Ovary (tissue), 9 donors: ENCODE measurements around the gene TTC29. TPM values are rescaled to one million over a fixed set of nuclear protein-coding genes. Genes with fewer than 3 reads are reported as not detected.
"Not testable (repeated sequence)": the region's sequence is repeated elsewhere in the genome, so short reads cannot be mapped to it uniquely, and the experiment has no call there.

Experiments used
- DNase-seq, 5 donors: peaks; one replicate each; pipeline ENCODE4 v3.0.0-alpha.2; 2019 to 2020
- H3K27ac ChIP-seq, 2 donors: fragments of 200-600 bp; one replicate each; pipeline versions ENCODE4 v1.5.1 to v1.8.0; 2019 to 2022
- H3K27me3 ChIP-seq: fragments of 200-600 bp; one replicate; pipeline ENCODE4 v1.8.0; 2022
- H3K36me3 ChIP-seq: fragments of 200-600 bp; sonication (generic); one replicate; pipeline ENCODE4 v1.5.1; 2019
- H3K4me1 ChIP-seq: one replicate; pipeline ENCODE4 v1.8.1; 2013; ENCODE audit warnings: mild to moderate bottlenecking, moderate library complexity; ENCODE audit not compliant: insufficient read depth
- H3K4me3 ChIP-seq: fragments of 200-600 bp; sonication (generic); one replicate; pipeline ENCODE4 v1.5.1; 2017
- H3K9me3 ChIP-seq, 2 donors: fragments of 200-600 bp in 1 of 2; sonication (generic) in 1 of 2; one replicate each; pipeline versions ENCODE4 v1.5.1 to v1.8.1; 2013 to 2019; ENCODE audit warnings: mild to moderate bottlenecking in 1 of 2, moderate library complexity in 1 of 2
- EP300 ChIP-seq: sonication (generic); formaldehyde crosslinking; IDR thresholded peaks from one replicate; pipeline ENCODE4 v1.6.1; 2017; ENCODE audit warnings: antibody characterized with exemption
- POLR2A ChIP-seq: fragments of 450-650 bp; IDR thresholded peaks from one replicate; pipeline ENCODE4 v1.6.1; 2017; ENCODE audit warnings: antibody characterized with exemption, mild to moderate bottlenecking, moderate library complexity
- WGBS, 3 donors: extraction: QIAGEN DNeasy Blood & Tissue Kit in 1 of 3; methylation state at CpG; one replicate each; pipeline versions ENCODE4 v1.1.5 to v1.1.7; 2013 to 2017; 5-methylcytosine and 5-hydroxymethylcytosine counted together
- intact Hi-C, 4 donors: fragments of 100-400 bp; cut with DNase I; formaldehyde crosslinking; loops; one replicate each; pipeline versions ENCODE4 v1.11.0 to v1.15.1; 2022 to 2023
- polyA plus RNA-seq, 2 donors: library from polyadenylated mRNA; stranded (reverse); fragments of 200-250 nt in 1 of 2; fragments of 350-450 nt in 1 of 2; fragmentation: Illumina TruSeq in 1 of 2; extraction: RNeasy Lipid Tissue Mini Kit (QIAGEN cat#74804) in 1 of 2; gene quantifications; one replicate each; pipeline ENCODE4 v1.2.3, GENCODE V29; 2013 to 2014
- total RNA-seq, 7 donors: library from RNA; depleted of rRNA in 2 of 7; stranded (reverse); fragments of >200 nt in 2 of 7; fragmentation: NEBNext Ultra II Directional in 3 of 7; extraction: Animal tissue kit (Norgen Biotek cat#: 25700) in 3 of 7; gene quantifications; one replicate each; pipeline versions ENCODE4 v1.1.0 to v1.2.4, GENCODE V29; 2016 to 2023
- TF ChIP-seq, protein P1 (sequence below), 3 donors: fragments of 450-650 bp in 2 of 3; fragments of 200-600 bp in 1 of 3; IDR thresholded peaks; one replicate each; pipeline versions ENCODE4 v1.5.1 to v1.8.0; 2016 to 2022; ENCODE audit warnings: antibody characterized with exemption in 3 of 3, mild to moderate bottlenecking in 1 of 3
- donor health status: DM: no; HTN: no; CAD: no; lungs with moderate emphysema.
- donor health status: DM: no; HTN: no; CAD: no.
- donor health status: Bipolar disorder and iron deficiency.
- donor health status: DM: yes; HTN: yes; CAD: no.
- donor health status: DM: no; HTN: no; CAD: no.
- donor health status: DM: yes; HTN: yes; CAD: no.

Gene TTC29
- total and polyA plus RNA-seq, 9 donors = 0.07 to 7.8 (median 0.67) TPM; not detected in 3

DNA sequence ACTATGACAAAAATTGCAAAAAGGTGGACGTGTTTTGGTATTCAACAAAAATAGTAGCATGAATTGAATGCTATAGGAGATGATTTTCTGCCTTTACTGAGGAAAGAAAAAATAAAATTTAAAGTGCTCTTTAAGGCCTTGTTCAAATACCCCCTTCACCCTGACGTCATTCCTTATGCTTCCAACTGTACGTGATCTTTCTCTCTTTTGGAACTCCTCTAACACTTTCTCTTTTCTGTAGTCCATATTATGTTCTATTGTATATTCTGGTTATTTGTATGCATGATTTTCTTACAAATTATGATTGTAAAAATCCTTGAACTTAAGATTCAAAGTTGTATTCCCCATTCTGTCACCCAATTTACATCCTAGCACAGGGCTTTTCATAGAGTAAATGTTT, 206.5 kb downstream of the TTC29 start:
- intact Hi-C loops = no loop called here
- no peak overlapping the region for H3K4me3 ChIP-seq
- TF ChIP-seq, protein P1, sequence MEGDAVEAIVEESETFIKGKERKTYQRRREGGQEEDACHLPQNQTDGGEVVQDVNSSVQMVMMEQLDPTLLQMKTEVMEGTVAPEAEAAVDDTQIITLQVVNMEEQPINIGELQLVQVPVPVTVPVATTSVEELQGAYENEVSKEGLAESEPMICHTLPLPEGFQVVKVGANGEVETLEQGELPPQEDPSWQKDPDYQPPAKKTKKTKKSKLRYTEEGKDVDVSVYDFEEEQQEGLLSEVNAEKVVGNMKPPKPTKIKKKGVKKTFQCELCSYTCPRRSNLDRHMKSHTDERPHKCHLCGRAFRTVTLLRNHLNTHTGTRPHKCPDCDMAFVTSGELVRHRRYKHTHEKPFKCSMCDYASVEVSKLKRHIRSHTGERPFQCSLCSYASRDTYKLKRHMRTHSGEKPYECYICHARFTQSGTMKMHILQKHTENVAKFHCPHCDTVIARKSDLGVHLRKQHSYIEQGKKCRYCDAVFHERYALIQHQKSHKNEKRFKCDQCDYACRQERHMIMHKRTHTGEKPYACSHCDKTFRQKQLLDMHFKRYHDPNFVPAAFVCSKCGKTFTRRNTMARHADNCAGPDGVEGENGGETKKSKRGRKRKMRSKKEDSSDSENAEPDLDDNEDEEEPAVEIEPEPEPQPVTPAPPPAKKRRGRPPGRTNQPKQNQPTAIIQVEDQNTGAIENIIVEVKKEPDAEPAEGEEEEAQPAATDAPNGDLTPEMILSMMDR (IDR thresholded peaks at IDR 0.05) = no peak
- no peak for TF ChIP-seq EP300
- no peak for TF ChIP-seq POLR2A
- 62 to 75% (median 64%) methylated on average over 3 of the region's 3 CpGs for WGBS, 3 donors
- no peaks in the 10 kb centered on the region for H3K27me3 ChIP-seq
- H3K9me3 ChIP-seq = no peaks in the 10 kb centered on the region
- DNase-seq = no peak
- H3K4me1 ChIP-seq = no peaks in the 10 kb centered on the region
- H3K36me3 ChIP-seq = no peaks in the 10 kb centered on the region
- H3K27ac ChIP-seq = no peak overlapping the region

DNA sequence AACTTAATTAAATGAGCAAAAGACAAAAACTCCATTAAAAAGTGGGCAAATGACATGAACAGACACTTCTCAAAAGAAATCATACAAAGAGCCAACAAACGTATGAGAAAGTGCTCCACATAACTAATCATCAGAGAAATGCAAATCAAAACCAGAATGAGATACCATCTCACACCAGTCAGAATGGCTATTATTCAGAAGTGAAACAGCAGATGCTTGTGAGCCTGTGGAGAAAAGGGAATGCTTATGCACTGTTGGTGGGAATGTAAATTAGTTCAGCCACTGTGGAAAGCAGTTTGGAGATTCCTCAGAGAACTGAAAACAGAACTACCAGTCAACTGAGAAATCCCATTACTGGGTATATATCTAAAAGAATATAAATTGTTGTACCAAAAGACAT, 222.1 kb downstream of the TTC29 start:
- H3K36me3 ChIP-seq, H3K27me3 ChIP-seq, H3K27ac ChIP-seq, intact Hi-C loops, H3K9me3 ChIP-seq, DNase-seq, H3K4me3 ChIP-seq, H3K4me1 ChIP-seq: not testable (repeated sequence)
- WGBS, 3 donors = 44 to 56% (median 54%) methylated on average over 1 of the region's 1 CpG

DNA sequence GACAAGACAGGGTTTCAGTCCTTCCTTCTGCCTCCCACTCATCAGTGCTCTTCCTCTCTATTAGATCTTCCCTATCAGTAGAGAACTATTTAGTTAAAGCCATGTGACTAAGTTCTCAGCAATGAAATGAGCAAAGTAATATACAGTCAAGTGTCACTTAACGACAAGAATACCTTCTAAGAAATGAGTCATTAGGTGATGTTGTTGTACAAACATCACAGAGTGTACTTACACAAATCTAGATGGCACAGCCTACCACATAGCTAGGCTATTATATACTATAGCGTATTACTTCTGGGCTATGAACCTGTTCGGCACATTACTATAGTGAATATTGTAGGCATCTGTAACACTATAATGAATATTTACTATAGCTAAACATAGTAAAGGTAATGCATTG, 235.7 kb downstream of the TTC29 start:
- H3K27ac ChIP-seq = no peak overlapping the region
- no peak overlapping the region for H3K4me3 ChIP-seq
- no peak for DNase-seq
- no peaks in the 10 kb centered on the region for H3K27me3 ChIP-seq
- TF ChIP-seq EP300 (no peak), POLR2A (no peak)
- TF ChIP-seq, protein P1 (IDR thresholded peaks at IDR 0.05) = no peak
- H3K36me3 ChIP-seq = no peaks in the 10 kb centered on the region
- no peaks in the 10 kb centered on the region for H3K4me1 ChIP-seq
- WGBS, 3 donors = 85 to 87% (median 87%) methylated on average over 3 of the region's 3 CpGs
- intact Hi-C loops = no loop called here
- no peaks in the 10 kb centered on the region for H3K9me3 ChIP-seq

DNA sequence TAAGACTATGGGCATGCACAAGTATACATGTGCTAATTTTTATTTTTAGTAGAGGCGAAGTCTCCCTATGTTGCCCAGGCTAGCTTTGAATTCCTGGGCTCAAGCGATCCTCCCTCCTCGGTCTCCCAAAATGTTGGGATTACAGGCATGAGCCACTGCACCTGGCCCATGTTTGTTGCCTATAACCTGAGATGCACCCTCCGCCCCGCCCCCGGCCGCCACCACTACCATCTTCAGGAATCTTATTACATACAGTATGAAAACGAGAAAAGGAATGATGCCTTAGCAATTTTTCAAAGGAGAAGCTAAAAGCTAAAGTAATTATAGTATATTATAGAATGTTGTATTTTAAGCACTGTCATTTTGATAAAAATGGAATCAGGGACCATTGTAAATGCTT, 245.8 kb downstream of the TTC29 start:
- Histone ChIP-seq H3K4me3 (no peak overlapping the region), H3K4me1 (no peaks in the 10 kb centered on the region), H3K27me3 (no peaks in the 10 kb centered on the region), H3K36me3 (no peaks in the 10 kb centered on the region), H3K27ac (no peak overlapping the region), H3K9me3 (no peaks in the 10 kb centered on the region)
- 82 to 91% (median 86%) methylated on average over 8 of the region's 8 CpGs for WGBS, 3 donors
- intact Hi-C loops = no loop called here
- TF ChIP-seq, protein P1 (IDR thresholded peaks at IDR 0.05) = no peak
- TF ChIP-seq POLR2A = no peak
- TF ChIP-seq EP300 = no peak
- DNase-seq = no peak

DNA sequence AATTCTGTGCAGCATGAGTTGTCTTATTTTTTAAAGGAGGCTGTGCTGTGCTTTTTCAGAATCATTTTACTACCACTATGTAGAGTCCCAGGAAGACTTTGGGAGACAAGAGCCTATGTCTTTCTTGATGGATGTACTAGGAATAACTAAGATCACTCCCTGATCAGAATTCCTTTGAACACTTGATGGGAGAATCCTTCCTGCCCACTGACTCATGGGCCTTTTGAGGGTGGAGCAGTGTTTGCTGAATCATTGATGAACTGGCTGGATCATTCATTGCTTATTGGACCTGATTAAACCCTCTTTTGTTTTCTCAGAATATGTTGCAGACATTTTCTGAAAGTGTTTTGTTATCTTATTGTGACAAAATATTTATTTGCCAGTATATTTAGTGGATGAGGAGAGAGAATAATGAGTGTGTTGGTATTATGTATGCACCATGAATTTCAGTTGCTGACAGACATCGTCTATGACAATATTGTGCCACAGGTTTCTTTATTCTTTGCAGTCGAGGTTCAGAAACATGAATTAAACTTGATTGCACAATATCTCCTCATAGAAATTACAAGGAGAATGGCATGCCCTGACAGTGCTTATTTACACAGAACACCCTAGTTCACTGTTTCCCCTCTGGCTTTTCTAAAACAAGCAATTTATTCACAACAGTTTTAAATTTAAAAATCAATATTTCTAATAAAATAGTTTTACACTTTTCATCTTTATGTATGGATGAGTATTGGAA, 270.7 kb downstream of the TTC29 start:
- no peak for DNase-seq
- no peaks in the 10 kb centered on the region for H3K4me1 ChIP-seq
- no peaks in the 10 kb centered on the region for H3K36me3 ChIP-seq
- H3K27me3 ChIP-seq = no peaks in the 10 kb centered on the region
- H3K4me3 ChIP-seq = no peak overlapping the region
- TF ChIP-seq POLR2A (no peak), EP300 (no peak)
- TF ChIP-seq, protein P1 (IDR thresholded peaks at IDR 0.05) = no peak
- no peak overlapping the region for H3K27ac ChIP-seq
- H3K9me3 ChIP-seq = no peaks in the 10 kb centered on the region
- intact Hi-C loops = no loop called here
- WGBS, 3 donors = 79 to 83% (median 79%) methylated on average over 2 of the region's 2 CpGs

DNA sequence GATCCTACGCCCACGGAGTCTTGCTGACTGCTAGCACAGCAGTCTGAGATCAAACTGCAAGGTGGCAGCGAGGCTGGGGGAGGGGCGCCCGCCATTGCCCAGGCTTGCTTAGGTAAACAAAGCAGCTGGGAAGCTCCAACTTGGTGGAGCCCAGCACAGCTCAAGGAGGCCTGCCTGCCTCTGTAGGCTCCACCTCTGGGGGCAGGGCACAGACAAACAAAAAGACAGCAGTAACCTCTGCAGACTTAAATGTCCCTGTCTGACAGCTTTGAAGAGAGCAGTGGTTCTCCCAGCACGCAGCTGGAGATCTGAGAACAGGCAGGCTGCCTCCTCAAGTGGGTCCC, 281.7 kb downstream of the TTC29 start:
- DNase-seq, H3K27ac ChIP-seq, H3K27me3 ChIP-seq, H3K36me3 ChIP-seq, H3K4me1 ChIP-seq, H3K4me3 ChIP-seq, intact Hi-C loops, H3K9me3 ChIP-seq: not testable (repeated sequence)
- WGBS, 3 donors = 45 to 66% (median 54%) methylated on average over 6 of the region's 6 CpGs
